ENCODE data around the gene CUL2.

Gene CUL2

GRCh38 chr10:35019041-35020024, 70.8 kb downstream of the CUL2 start:
- no peak overlapping the region for H3K4me3 ChIP-seq (ENCODE audit: insufficient read depth, low read length, poor library complexity, severe bottlenecking)
- no peaks in the 10 kb centered on the region for H3F3A ChIP-seq (ENCODE audit: insufficient read depth)
- H3K9me3 ChIP-seq (ENCODE audit: insufficient read depth, low read length): no peaks in the 10 kb centered on the region
- H3K9ac ChIP-seq (ENCODE audit: low read length): no peak overlapping the region
- H2AFZ ChIP-seq (ENCODE audit: low read depth, low read length, severe bottlenecking): no peak overlapping the region
- H3K79me2 ChIP-seq (ENCODE audit: insufficient read depth, low read length): no peaks in the 10 kb centered on the region
- peaks cover 4% of the 10 kb centered on the region; the same call in 1 of the 2 replicates for H3K36me3 ChIP-seq (ENCODE audit: low read length)
- no peak overlapping the region for H3K4me2 ChIP-seq (ENCODE audit: low read depth, low read length, poor library complexity, severe bottlenecking)
- no peak for TF ChIP-seq EZH2phosphoT487 (conservative IDR thresholded peaks at IDR 0.05; ENCODE audit: low read length)
- TF ChIP-seq CTCF (IDR thresholded peaks at IDR 0.05; ENCODE audit: insufficient read depth, low read length, poor library complexity, severe bottlenecking): no peak
- no peaks in the 10 kb centered on the region for H4K20me1 ChIP-seq (ENCODE audit: low read depth, low read length)
- H3K27ac ChIP-seq (ENCODE audit: low read depth, low read length): no peak overlapping the region
- H3K27me3 ChIP-seq (ENCODE audit: low read length): no peaks in the 10 kb centered on the region
- H3K9me2 ChIP-seq (replicated peaks; ENCODE audit: insufficient read depth, low read length): no peaks in the 10 kb centered on the region

GRCh38 chr10:35017608-35018007, 72.5 kb downstream of the CUL2 start:
- peaks cover 4% of the 10 kb centered on the region; the same call in 1 of the 2 replicates for H3K36me3 ChIP-seq (ENCODE audit: low read length)
- no peaks in the 10 kb centered on the region for H3K9me3 ChIP-seq (ENCODE audit: insufficient read depth, low read length)
- no peak overlapping the region for H3K4me2 ChIP-seq (ENCODE audit: low read depth, low read length, poor library complexity, severe bottlenecking)
- no peaks in the 10 kb centered on the region for H3F3A ChIP-seq (ENCODE audit: insufficient read depth)
- H3K79me2 ChIP-seq (ENCODE audit: insufficient read depth, low read length): no peaks in the 10 kb centered on the region
- no peaks in the 10 kb centered on the region for H3K9me2 ChIP-seq (replicated peaks; ENCODE audit: insufficient read depth, low read length)
- no peaks in the 10 kb centered on the region for H4K20me1 ChIP-seq (ENCODE audit: low read depth, low read length)
- H3K27ac ChIP-seq (ENCODE audit: low read depth, low read length): no peak overlapping the region
- TF ChIP-seq EZH2phosphoT487 (conservative IDR thresholded peaks at IDR 0.05; ENCODE audit: low read length): no peak
- TF ChIP-seq CTCF (IDR thresholded peaks at IDR 0.05; ENCODE audit: insufficient read depth, low read length, poor library complexity, severe bottlenecking): no peak
- H3K4me3 ChIP-seq (ENCODE audit: insufficient read depth, low read length, poor library complexity, severe bottlenecking): no peak overlapping the region
- no peak overlapping the region for H3K9ac ChIP-seq (ENCODE audit: low read length)
- no peaks in the 10 kb centered on the region for H3K27me3 ChIP-seq (ENCODE audit: low read length)
- H2AFZ ChIP-seq (ENCODE audit: low read depth, low read length, severe bottlenecking): no peak overlapping the region

GRCh38 chr10:35015843-35016408, 74.2 kb downstream of the CUL2 start:
- Histone ChIP-seq H3K9me2 (replicated peaks; ENCODE audit: insufficient read depth, low read length) (no peaks in the 10 kb centered on the region), H3K27ac (ENCODE audit: low read depth, low read length) (no peak overlapping the region), H3K79me2 (ENCODE audit: insufficient read depth, low read length) (no peaks in the 10 kb centered on the region), H3F3A (ENCODE audit: insufficient read depth) (no peaks in the 10 kb centered on the region), H3K9me3 (ENCODE audit: insufficient read depth, low read length) (no peaks in the 10 kb centered on the region), H4K20me1 (ENCODE audit: low read depth, low read length) (no peaks in the 10 kb centered on the region), H3K4me2 (ENCODE audit: low read depth, low read length, poor library complexity, severe bottlenecking) (no peak overlapping the region), H3K4me3 (ENCODE audit: insufficient read depth, low read length, poor library complexity, severe bottlenecking) (no peak overlapping the region), H3K9ac (ENCODE audit: low read length) (no peak overlapping the region), H3K36me3 (ENCODE audit: low read length) (peaks cover 11% of the 10 kb centered on the region; the same call in 1 of the 2 replicates), H3K27me3 (ENCODE audit: low read length) (no peaks in the 10 kb centered on the region), H2AFZ (ENCODE audit: low read depth, low read length, severe bottlenecking) (no peak overlapping the region)
- TF ChIP-seq EZH2phosphoT487 (conservative IDR thresholded peaks at IDR 0.05; ENCODE audit: low read length) (no peak), CTCF (IDR thresholded peaks at IDR 0.05; ENCODE audit: insufficient read depth, low read length, poor library complexity, severe bottlenecking) (no peak)
